ENCODE results near the gene OR52M1.

OR52M1 gene

DNA sequence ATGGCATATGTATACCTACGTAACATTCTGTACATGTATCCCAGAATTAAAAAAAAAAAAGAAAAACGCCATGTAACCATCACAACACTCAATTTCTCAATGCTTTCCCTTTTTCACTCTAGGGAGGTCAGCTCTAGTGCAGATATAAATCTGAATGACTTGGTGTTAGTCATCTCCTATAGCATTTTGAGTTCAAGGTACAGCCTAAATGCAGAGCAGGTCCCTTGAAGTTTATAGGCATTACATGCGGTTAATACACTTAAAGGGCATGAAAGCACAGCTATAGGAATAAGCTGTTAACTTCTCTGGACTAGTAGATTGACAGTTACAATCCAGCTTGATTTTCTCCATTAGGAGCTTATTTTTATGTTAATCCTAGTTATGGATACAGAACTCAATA is 20.4 kb downstream of the OR52M1 start:
- DNase-seq (ENCODE audit: low read depth, low spot score): no peak

DNA sequence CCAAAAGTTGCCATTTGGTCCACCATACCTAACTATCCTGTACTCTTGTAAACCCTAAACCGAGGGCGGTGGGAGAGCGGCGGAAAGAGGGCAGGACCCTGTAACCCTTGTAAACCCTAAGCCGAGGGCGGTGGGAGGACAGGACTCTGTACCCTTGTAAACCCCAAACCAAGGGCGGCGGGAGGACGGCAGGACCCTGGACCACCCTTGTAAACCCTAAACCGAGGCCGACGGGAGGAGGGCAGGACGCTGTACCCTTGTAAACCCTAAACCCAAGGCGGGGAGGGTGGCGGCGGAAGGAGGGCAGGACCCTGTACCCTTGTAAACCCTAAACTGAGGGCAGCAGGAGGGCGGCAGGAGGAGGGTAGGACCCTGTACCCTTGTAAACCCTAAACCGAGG is 24.1 kb downstream of the OR52M1 start:
- DNase-seq (ENCODE audit: low read depth, low spot score): no peak

DNA sequence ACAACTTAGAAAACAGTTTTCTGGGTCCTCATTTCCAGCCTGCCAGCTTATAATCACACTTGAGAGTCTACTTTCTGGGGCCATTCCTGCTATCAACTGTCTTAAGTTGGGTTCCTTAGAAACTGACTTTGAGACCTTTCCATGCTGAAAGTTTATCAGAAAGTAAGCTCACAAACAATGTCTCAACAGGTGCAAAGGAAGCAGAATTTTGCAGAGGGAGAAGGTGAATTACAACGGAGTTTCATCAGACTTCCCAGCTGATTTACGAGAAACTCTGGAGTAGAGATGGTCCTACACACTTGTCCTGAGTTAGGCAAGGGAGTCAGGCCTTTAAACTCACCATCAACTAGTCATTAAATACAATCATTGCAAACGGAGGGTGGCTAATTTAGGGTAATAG is 31.9 kb downstream of the OR52M1 start:
- no peak for DNase-seq (ENCODE audit: low read depth, low spot score)

DNA sequence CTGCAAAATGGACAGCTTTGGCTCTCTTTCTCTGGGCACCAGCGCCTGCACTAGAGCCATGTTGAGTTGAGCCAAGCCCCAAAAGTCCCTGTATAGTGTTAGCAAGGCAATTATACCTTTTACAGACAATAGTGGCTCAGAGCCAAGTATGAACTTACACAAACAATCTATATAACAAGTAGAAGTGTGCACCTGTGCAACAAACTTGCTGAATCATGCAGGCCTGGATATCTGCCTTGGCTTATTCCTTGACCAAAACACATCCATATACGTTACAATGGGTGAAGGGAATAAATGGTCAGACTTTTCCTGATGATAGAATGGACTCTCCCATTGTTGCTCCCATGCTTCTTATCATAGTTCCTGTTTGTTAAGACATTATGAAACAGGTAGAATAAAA is 32.8 kb downstream of the OR52M1 start:
- DNase-seq (ENCODE audit: low read depth, low spot score): no peak

DNA sequence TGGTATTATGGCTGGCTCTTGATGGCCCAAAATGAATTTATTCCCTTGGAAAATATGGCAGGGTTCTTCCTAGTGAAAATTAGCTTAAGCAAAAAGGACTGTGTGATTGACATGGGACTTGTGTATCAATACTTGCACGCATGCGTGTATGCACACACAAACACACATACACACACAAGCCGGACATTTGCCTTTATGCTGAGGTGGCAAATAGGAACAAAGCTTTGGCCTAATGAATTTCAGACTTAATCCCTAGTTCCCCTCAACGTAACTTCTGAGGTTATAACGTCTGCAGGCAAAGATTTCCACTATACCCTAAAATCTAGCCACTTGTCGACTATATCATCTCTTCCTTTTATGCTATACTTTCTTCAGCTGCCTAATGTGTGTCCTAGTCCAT is 33.6 kb downstream of the OR52M1 start:
- no peak for DNase-seq (ENCODE audit: low read depth, low spot score)

DNA sequence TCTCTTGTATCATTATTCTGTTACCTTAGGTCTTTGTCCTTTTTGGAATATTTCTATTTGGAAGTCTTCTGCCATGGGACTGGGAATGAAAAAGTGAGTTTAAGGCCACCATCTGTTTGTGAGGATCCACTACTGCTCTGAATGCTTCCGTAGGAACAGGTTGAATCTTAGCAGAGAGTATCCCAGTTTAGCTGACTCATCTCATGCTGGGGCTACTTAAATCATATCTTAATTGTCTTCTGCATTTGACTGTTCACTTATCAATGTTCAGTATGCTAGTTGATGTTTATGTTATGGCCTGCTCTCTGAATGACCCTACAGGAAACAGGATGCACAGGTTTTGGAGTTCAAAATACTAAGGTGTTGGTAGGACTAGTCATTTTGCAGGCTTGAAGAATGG is 35.1 kb downstream of the OR52M1 start:
- no peak for DNase-seq (ENCODE audit: low read depth, low spot score)

DNA sequence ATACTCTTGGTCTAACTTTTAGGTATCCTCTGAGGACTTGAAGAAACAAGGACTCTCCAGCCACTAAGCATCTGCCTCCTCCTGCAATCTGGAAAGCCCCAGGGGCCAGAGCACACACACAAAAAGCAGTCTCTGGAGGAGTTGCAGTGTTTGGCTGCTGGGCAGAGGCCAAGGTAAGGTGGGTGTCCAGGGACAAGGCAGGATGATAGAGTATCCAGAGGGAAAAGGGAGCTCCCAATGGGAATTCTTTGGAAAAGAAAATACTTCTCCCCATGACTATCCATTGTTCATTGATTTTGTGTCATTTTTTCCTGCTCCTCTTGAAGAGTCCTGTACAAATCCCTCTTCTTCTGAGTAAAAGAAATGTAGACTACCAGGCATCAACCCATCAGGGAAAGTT is 36.5 kb downstream of the OR52M1 start, which contains the start of gene OR52I2:
TSS of gene OR52I2 (plus strand) at position 301 of the 400 bp plus-strand sequence.
- no peak for DNase-seq (ENCODE audit: low read depth, low spot score)

DNA sequence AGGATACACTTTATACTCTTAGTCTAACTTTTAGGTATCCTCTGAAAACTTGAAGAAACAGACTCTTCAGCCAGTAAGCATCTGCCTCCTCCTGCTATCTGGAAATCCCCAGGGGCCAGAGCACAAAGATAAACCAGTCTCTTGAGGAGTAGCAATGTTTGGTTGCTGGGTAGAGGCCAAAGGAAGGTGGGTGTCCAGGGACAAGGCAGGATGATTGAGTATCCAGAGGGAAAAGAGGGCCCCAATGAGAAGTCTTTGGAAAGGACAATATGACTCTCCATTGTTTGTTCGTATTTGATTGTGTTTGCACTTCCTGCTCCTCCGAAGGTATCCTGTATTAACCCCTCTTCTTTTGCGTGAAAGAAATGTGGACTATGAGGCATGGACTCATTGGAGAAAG is 44.0 kb downstream of the OR52M1 start:
- DNase-seq (ENCODE audit: low read depth, low spot score): no peak

DNA sequence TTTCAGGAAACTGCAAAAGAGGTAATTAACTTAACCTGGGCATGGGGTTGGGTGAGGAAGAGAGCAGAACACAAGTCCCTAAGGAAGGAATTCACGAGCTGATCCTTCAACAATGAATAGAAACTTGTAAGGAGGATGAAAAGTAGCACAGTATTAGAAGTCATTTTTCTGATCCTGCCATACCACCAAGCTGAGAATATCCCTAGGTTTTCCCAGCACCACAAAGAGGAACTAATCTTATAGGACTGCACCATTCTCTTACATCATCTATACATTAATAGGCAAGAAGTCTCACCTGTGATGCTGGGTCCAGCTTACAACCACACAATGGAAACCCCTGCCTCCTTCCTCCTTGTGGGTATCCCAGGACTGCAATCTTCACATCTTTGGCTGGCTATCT is 48.7 kb downstream of the OR52M1 start, which contains the start of gene OR52I1:
TSS of gene OR52I1 (plus strand) at position 301 of the 400 bp plus-strand sequence. CDS start at position 301, 0 bp downstream.
- DNase-seq (ENCODE audit: low read depth, low spot score): no peak

Data from ELF-1 (cell line).